NCI-H2227 (cell line): Measurements from ENCODE around the gene FAHD2A.
"Not testable (repeated sequence)": the region's sequence is repeated elsewhere in the genome, so short reads cannot be mapped to it uniquely, and the experiment has no call there.

ENCODE experiments used
- DNase-seq: peaks from one replicate; lab custom pipeline; 2025; ENCODE audit not compliant: unreplicated experiment; lab: John Stamatoyannopoulos, UW

FAHD2A gene

GRCh38 chr2:95389245-95390119 lies 13.0 kb upstream of the FAHD2A start:
- no peak for DNase-seq

GRCh38 chr2:95390272-95390880 lies 12.1 kb upstream of the FAHD2A start:
- no peak for DNase-seq

- no peak for DNase-seq
These were observed 11.6 kb upstream of the FAHD2A start for GRCh38 chr2:95390881-95391321.

- no peak for DNase-seq
These were observed 10.7 kb upstream of the FAHD2A start for GRCh38 chr2:95391641-95392310.

- DNase-seq = no peak
These were observed 10.2 kb upstream of the FAHD2A start for GRCh38 chr2:95392320-95392719.

GRCh38 chr2:95392730-95393455 lies 9.6 kb upstream of the FAHD2A start:
- no peak for DNase-seq

- DNase-seq = no peak
These were observed 8.6 kb upstream of the FAHD2A start for GRCh38 chr2:95393901-95394300.

GRCh38 chr2:95399061-95399460 lies 3.4 kb upstream of the FAHD2A start:
- DNase-seq = no peak

- no peak for DNase-seq
These were observed 1.0 kb upstream of the FAHD2A start for GRCh38 chr2:95401480-95401879.

- not testable (repeated sequence) for DNase-seq
These were observed 521 bp upstream of the FAHD2A start for GRCh38 chr2:95402004-95402369.

GRCh38 chr2:95403204-95403721 lies 755 bp downstream of the FAHD2A start:
- peak; percentile 27 for DNase-seq

GRCh38 chr2:95403824-95404223 lies 1.3 kb downstream of the FAHD2A start:
- DNase-seq = not testable (repeated sequence)

- DNase-seq = not testable (repeated sequence)
These were observed 2.2 kb downstream of the FAHD2A start for GRCh38 chr2:95404676-95405075.

- not testable (repeated sequence) for DNase-seq
These were observed 8.7 kb downstream of the FAHD2A start for GRCh38 chr2:95411239-95411638.

GRCh38 chr2:95414015-95414594 lies 11.6 kb downstream of the FAHD2A start:
- DNase-seq = peak; percentile 71

GRCh38 chr2:95415138-95415537 lies 12.6 kb downstream of the FAHD2A start:
- not testable (repeated sequence) for DNase-seq

GRCh38 chr2:95415561-95415960 lies 13.1 kb downstream of the FAHD2A start:
- DNase-seq = not testable (repeated sequence)

GRCh38 chr2:95427196-95427867 lies 24.8 kb downstream of the FAHD2A start:
- DNase-seq = not testable (repeated sequence)

GRCh38 chr2:95429748-95430467 lies 27.4 kb downstream of the FAHD2A start:
- DNase-seq = not testable (repeated sequence)
